Measurements from ENCODE around the gene CHCHD6.

GRCh38 chr3:126851934-126852333 is 147.9 kb downstream of the CHCHD6 start:
- TF ChIP-seq CTCF (IDR thresholded peaks at IDR 0.05; ENCODE audit: extremely low read depth in 1 of 2, insufficient read depth in 1 of 2, low read depth in 1 of 2, low read length in 2 of 2) (no peak), POLR2AphosphoS5 (IDR thresholded peaks at IDR 0.05; ENCODE audit: insufficient read depth, low read depth, low read length) (no peak), EZH2 (IDR thresholded peaks at IDR 0.05; ENCODE audit: borderline replicate concordance, low read depth, low read length, severe bottlenecking) (no peak), GATA2 (IDR thresholded peaks at IDR 0.05; ENCODE audit: insufficient read depth, insufficient read length, low read depth, low read length) (no peak), POLR2A (IDR thresholded peaks at IDR 0.05; ENCODE audit: low read depth, low read length) (no peak), JUN (IDR thresholded peaks at IDR 0.05; ENCODE audit: borderline replicate concordance, insufficient read depth, insufficient read length, low read depth) (no peak), FOS (IDR thresholded peaks at IDR 0.05; ENCODE audit: borderline replicate concordance, insufficient read depth, low read length) (no peak), MYC (IDR thresholded peaks at IDR 0.05; ENCODE audit: low read depth, low read length) (no peak), MAX (IDR thresholded peaks at IDR 0.05; ENCODE audit: insufficient read depth, insufficient read length) (no peak)

All from endothelial cell of umbilical vein (primary cell).